Astrocyte of the spinal cord (primary cell): Measurements from ENCODE around the gene CTNNA2.

Experiments used
- DNase-seq: peaks from one replicate; pipeline ENCODE4 v3.0.0; 2011; ENCODE audit warnings: low read depth, low spot score
- H3K4me3 ChIP-seq: 2 replicates; pipeline ENCODE4 v1.5.1; 2011; ENCODE audit warnings: low read depth, mild to moderate bottlenecking, low read length, moderate library complexity
- CTCF ChIP-seq: IDR thresholded peaks from 2 replicates; pipeline ENCODE4 v1.5.1; 2012; ENCODE audit warnings: low read depth, mild to moderate bottlenecking, low read length, inconsistent platforms
- in situ Hi-C: cut with HindIII; loops from 2 replicates; pipeline ENCODE4 v1.10.0; 2017; ENCODE audit warnings: low sequenced_read_pairs

The CTNNA2 gene

GRCh38 chr2:80291656-80292055 is 778.8 kb downstream of the CTNNA2 start:
- DNase-seq = no peak
- in situ Hi-C loops = no loop called here
- no peak overlapping the region for H3K4me3 ChIP-seq
- TF ChIP-seq CTCF = no peak

- in situ Hi-C loops = no loop called here
- H3K4me3 ChIP-seq = no peak overlapping the region
- no peak for DNase-seq
- no peak for TF ChIP-seq CTCF
These were observed 779.6 kb downstream of the CTNNA2 start for GRCh38 chr2:80292474-80292873.

GRCh38 chr2:80293039-80293438 is 780.2 kb downstream of the CTNNA2 start:
- no peak overlapping the region for H3K4me3 ChIP-seq
- in situ Hi-C loops = no loop called here
- TF ChIP-seq CTCF = no peak
- no peak for DNase-seq

- in situ Hi-C loops = no loop called here
These were observed 786.1 kb downstream of the CTNNA2 start for GRCh38 chr2:80298954-80299353.

GRCh38 chr2:80299661-80300060 is 786.8 kb downstream of the CTNNA2 start:
- no peak for TF ChIP-seq CTCF
- H3K4me3 ChIP-seq = no peak overlapping the region
- no peak for DNase-seq
- in situ Hi-C loops = no loop called here

More at GRCh38 chr2:80298954-80299353, 786.1 kb downstream of the CTNNA2 start:
- TF ChIP-seq CTCF = no peak
- no peak overlapping the region for H3K4me3 ChIP-seq
- DNase-seq = no peak

GRCh38 chr2:80300346-80300745 is 787.5 kb downstream of the CTNNA2 start:
- no peak overlapping the region for H3K4me3 ChIP-seq
- in situ Hi-C loops = no loop called here
- no peak for DNase-seq
- no peak for TF ChIP-seq CTCF

- no peak for TF ChIP-seq CTCF
- no peak for DNase-seq
- in situ Hi-C loops = no loop called here
- H3K4me3 ChIP-seq = no peak overlapping the region
These were observed 788.1 kb downstream of the CTNNA2 start for GRCh38 chr2:80300954-80301353.
